SK-N-SH treated with all-trans-retinoic acid at 6 μM for 48 hours (cell line): Measurements from ENCODE around the gene PACC1.

ENCODE experiments used
- ATAC-seq: fragments of 200-7000 bp; cut with Tn5 transposase; 3 replicates; pipeline ENCODE4 v1.9.1; 2020; ENCODE audit warnings: mild to moderate bottlenecking, moderate library complexity
- ARNTL ChIP-seq: fragments of 450-650 bp; formaldehyde crosslinking; IDR thresholded peaks from 2 replicates; pipeline ENCODE4 v1.5.0; 2020; ENCODE audit warnings: low read depth, mild to moderate bottlenecking, moderate library complexity, borderline replicate concordance
- BACH2 ChIP-seq: fragments of 250-450 bp; sonication (Bioruptor Pico); IDR thresholded peaks from 2 replicates; pipeline ENCODE4 v1.9.0; 2021; ENCODE audit warnings: mild to moderate bottlenecking, borderline replicate concordance
- CSDC2 ChIP-seq: fragments of 250-450 bp; sonication (Bioruptor Pico); IDR thresholded peaks from 2 replicates; pipeline ENCODE4 v1.5.0; 2020; ENCODE audit warnings: mild to moderate bottlenecking, moderate library complexity
- ESRRG ChIP-seq: fragments of 250-450 bp; sonication (Bioruptor Pico); IDR thresholded peaks from 2 replicates; pipeline ENCODE4 v1.6.1; 2021; ENCODE audit warnings: mild to moderate bottlenecking
- GLIS3 ChIP-seq: fragments of 250-450 bp; sonication (Bioruptor Pico); IDR thresholded peaks from 2 replicates; pipeline ENCODE4 v1.5.0; 2020; ENCODE audit warnings: mild to moderate bottlenecking, moderate library complexity
- ISL1 ChIP-seq: fragments of 250-450 bp; sonication (Bioruptor Pico); IDR thresholded peaks from 2 replicates; pipeline ENCODE4 v2.1.2; 2022; ENCODE audit warnings: mild to moderate bottlenecking, moderate library complexity
- OSR1 ChIP-seq: fragments of 250-450 bp; sonication (Bioruptor Pico); IDR thresholded peaks from 2 replicates; pipeline ENCODE4 v1.8.0; 2022; ENCODE audit warnings: moderate library complexity, mild to moderate bottlenecking, inconsistent platforms
- POU6F1 ChIP-seq: fragments of 250-450 bp; sonication (Bioruptor Pico); IDR thresholded peaks from 2 replicates; pipeline ENCODE4 v1.8.0; 2021; ENCODE audit warnings: low read depth, mild to moderate bottlenecking, moderate library complexity, borderline replicate concordance
- PPARA ChIP-seq: fragments of 250-450 bp; sonication (Bioruptor Pico); IDR thresholded peaks from 2 replicates; pipeline ENCODE4 v1.5.0; 2020; ENCODE audit warnings: mild to moderate bottlenecking, borderline replicate concordance
- RARB ChIP-seq: fragments of 250-450 bp; sonication (Bioruptor Pico); IDR thresholded peaks from 2 replicates; pipeline ENCODE4 v1.8.0; 2021; ENCODE audit warnings: mild to moderate bottlenecking, moderate library complexity
- SNAI2 ChIP-seq: fragments of 250-450 bp; sonication (Bioruptor Pico); IDR thresholded peaks from 2 replicates; pipeline ENCODE4 v1.5.0; 2020; ENCODE audit warnings: mild to moderate bottlenecking, moderate library complexity
- TCF4 ChIP-seq: fragments of 250-450 bp; sonication (Bioruptor Pico); IDR thresholded peaks from 2 replicates; pipeline ENCODE4 v1.8.0; 2021; ENCODE audit warnings: mild to moderate bottlenecking, moderate library complexity, borderline replicate concordance
- TOX ChIP-seq: fragments of 250-450 bp; sonication (Bioruptor Pico); IDR thresholded peaks from 2 replicates; pipeline ENCODE4 v1.8.0; 2021; ENCODE audit warnings: mild to moderate bottlenecking, moderate library complexity, borderline replicate concordance
- TSHZ2 ChIP-seq: fragments of 250-450 bp; sonication (Bioruptor Pico); IDR thresholded peaks from 2 replicates; pipeline ENCODE4 v1.5.0; 2020; ENCODE audit warnings: mild to moderate bottlenecking, moderate library complexity
- ZC3H10 ChIP-seq: fragments of 250-450 bp; sonication (Bioruptor Pico); IDR thresholded peaks from 2 replicates; pipeline ENCODE4 v1.5.1; 2021; ENCODE audit warnings: mild to moderate bottlenecking, moderate library complexity
- ZFP3 ChIP-seq: fragments of 250-450 bp; sonication (Bioruptor Pico); IDR thresholded peaks from 2 replicates; pipeline ENCODE4 v1.5.0; 2020; ENCODE audit warnings: mild to moderate bottlenecking, moderate library complexity
- ZFP30 ChIP-seq: fragments of 450-650 bp; formaldehyde crosslinking; IDR thresholded peaks from 2 replicates; pipeline ENCODE4 v1.5.0; 2022; ENCODE audit warnings: mild to moderate bottlenecking, moderate library complexity
- ZNF565 ChIP-seq: fragments of 450-650 bp; formaldehyde crosslinking; conservative IDR thresholded peaks from 2 replicates; pipeline ENCODE4 v1.5.0; 2020; ENCODE audit warnings: low read depth, mild to moderate bottlenecking, moderate library complexity
- ZNF70 ChIP-seq: fragments of 450-650 bp; formaldehyde crosslinking; IDR thresholded peaks from 2 replicates; pipeline ENCODE4 v1.5.0; 2020; ENCODE audit warnings: mild to moderate bottlenecking, moderate library complexity
- TF ChIP-seq, protein P1 (sequence below): fragments of 250-450 bp; sonication (Bioruptor Pico); IDR thresholded peaks from 2 replicates; pipeline ENCODE4 v1.5.1; 2020; ENCODE audit warnings: low read depth, mild to moderate bottlenecking, moderate library complexity
- TF ChIP-seq, protein P2 (sequence below): fragments of 250-450 bp; sonication (Bioruptor Pico); IDR thresholded peaks from 2 replicates; pipeline ENCODE4 v1.5.1; 2021; ENCODE audit warnings: mild to moderate bottlenecking, moderate library complexity
- TF ChIP-seq, protein P3 (sequence below): fragments of 250-450 bp; sonication (Bioruptor Pico); IDR thresholded peaks from 2 replicates; pipeline ENCODE4 v1.8.0; 2020; ENCODE audit warnings: mild to moderate bottlenecking, moderate library complexity, borderline replicate concordance

PACC1 gene

DNA sequence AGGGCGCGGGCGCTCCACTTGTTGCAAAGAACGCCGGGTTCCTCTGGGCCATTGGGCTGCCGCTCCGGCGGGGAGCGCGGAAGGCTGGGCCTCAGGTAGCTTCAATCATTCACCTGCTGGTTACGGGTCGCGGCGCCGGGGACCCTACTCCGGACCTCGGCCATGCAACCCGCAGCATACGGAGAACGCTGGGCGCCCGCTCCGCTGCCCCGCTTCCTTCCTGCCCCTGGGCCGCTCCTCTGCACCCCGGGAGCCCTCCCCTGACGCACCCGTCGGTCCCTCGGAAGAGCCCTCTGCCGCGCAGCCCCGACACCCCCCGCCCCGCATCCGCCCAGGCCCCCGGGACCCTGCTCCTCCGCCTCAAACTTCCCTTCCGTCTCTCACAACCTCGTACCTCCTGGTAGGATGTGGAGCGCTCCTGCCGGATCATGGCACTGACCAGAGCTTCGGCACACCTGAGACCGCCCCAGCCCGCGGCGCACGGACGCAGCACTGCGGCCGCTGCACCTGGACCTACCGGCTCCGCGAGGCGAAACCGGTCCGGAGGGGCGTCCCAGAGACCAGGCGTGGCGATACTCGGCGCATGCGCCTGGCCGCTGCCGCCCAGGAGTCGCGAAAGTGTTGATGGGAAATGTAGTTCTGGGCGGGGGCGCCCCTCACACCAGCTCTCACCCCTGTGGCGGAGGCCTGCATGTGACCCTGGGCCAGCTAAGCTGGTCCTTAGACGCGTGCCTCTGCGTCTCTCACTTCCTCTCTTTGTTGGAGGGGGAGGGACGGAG is at the start of gene PACC1:
Gene PACC1 (minus strand): TSS at position 559 of the 779 bp plus-strand sequence. CDS start 129 bp downstream, at position 430.
- TF ChIP-seq ISL1 (no peak), ZNF565 (CRISPR knock-in tag) (no peak), ZFP3 (CRISPR knock-in tag) (no peak), ESRRG (CRISPR knock-in tag) (no peak), POU6F1 (CRISPR knock-in tag) (no peak), TCF4 (CRISPR knock-in tag) (no peak), BACH2 (CRISPR knock-in tag) (no peak), OSR1 (CRISPR knock-in tag) (no peak), SNAI2 (no peak), TOX (CRISPR knock-in tag) (no peak), RARB (CRISPR knock-in tag) (no peak), ZFP30 (CRISPR knock-in tag) (no peak), GLIS3 (CRISPR knock-in tag) (no peak), TSHZ2 (CRISPR knock-in tag) (no peak), CSDC2 (no peak), ARNTL (no peak), PPARA (no peak)
- TF ChIP-seq, protein P1, sequence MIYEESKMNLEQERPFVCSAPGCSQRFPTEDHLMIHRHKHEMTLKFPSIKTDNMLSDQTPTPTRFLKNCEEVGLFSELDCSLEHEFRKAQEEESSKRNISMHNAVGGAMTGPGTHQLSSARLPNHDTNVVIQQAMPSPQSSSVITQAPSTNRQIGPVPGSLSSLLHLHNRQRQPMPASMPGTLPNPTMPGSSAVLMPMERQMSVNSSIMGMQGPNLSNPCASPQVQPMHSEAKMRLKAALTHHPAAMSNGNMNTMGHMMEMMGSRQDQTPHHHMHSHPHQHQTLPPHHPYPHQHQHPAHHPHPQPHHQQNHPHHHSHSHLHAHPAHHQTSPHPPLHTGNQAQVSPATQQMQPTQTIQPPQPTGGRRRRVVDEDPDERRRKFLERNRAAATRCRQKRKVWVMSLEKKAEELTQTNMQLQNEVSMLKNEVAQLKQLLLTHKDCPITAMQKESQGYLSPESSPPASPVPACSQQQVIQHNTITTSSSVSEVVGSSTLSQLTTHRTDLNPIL = no peak
- TF ChIP-seq, protein P2, sequence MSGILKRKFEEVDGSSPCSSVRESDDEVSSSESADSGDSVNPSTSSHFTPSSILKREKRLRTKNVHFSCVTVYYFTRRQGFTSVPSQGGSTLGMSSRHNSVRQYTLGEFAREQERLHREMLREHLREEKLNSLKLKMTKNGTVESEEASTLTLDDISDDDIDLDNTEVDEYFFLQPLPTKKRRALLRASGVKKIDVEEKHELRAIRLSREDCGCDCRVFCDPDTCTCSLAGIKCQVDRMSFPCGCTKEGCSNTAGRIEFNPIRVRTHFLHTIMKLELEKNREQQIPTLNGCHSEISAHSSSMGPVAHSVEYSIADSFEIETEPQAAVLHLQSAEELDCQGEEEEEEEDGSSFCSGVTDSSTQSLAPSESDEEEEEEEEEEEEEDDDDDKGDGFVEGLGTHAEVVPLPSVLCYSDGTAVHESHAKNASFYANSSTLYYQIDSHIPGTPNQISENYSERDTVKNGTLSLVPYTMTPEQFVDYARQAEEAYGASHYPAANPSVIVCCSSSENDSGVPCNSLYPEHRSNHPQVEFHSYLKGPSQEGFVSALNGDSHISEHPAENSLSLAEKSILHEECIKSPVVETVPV = no peak
- TF ChIP-seq, protein P3, sequence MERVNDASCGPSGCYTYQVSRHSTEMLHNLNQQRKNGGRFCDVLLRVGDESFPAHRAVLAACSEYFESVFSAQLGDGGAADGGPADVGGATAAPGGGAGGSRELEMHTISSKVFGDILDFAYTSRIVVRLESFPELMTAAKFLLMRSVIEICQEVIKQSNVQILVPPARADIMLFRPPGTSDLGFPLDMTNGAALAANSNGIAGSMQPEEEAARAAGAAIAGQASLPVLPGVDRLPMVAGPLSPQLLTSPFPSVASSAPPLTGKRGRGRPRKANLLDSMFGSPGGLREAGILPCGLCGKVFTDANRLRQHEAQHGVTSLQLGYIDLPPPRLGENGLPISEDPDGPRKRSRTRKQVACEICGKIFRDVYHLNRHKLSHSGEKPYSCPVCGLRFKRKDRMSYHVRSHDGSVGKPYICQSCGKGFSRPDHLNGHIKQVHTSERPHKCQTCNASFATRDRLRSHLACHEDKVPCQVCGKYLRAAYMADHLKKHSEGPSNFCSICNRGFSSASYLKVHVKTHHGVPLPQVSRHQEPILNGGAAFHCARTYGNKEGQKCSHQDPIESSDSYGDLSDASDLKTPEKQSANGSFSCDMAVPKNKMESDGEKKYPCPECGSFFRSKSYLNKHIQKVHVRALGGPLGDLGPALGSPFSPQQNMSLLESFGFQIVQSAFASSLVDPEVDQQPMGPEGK = no peak
- ATAC-seq = peak; percentile 97

DNA sequence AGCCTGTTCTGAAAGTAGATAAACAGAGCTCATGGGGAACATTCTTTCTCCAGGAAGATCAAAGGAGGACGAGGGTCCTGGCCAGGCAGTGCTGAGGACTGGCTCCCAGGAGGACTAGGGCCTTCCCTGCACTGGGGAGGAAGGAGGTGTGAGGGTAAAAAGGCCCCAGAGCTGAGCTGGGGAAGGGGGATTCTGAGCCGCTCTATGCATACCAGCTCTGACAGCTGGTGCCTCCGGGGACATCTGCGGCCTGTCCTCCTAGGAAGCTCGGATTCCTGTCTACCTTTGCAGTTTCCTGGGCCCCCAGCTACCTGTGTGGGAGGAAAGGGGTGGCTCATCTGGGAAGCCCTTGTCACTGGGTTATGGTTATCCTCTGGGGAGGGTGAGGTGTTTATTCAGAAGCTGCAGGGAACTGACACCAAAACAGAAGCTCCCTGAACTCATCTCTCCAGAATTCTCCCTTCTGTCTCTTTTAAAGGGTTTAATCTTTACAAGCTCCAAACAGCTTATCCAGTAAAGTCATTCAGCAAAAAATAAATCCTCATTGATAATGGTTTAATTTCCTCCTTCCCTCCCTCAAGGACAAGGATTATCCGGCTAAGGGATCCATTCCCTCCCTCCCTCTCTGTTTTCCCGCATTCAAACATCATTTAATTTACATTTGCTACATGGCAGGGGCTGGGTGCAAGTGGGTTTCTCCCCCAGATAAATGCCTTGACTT is 49.0 kb upstream of the PACC1 start:
- ATAC-seq = no peak
- TF ChIP-seq, protein P3 = no peak
- TF ChIP-seq ZNF70 (CRISPR knock-in tag) = no peak
- TF ChIP-seq ARNTL = no peak
- TF ChIP-seq RARB (CRISPR knock-in tag) = no peak
- no peak for TF ChIP-seq SNAI2
- TF ChIP-seq ZFP30 (CRISPR knock-in tag) = no peak
- TF ChIP-seq, protein P1 = no peak
- no peak for TF ChIP-seq CSDC2
- TF ChIP-seq OSR1 (CRISPR knock-in tag) = no peak
- TF ChIP-seq ZFP3 (CRISPR knock-in tag) = no peak
- no peak for TF ChIP-seq ZC3H10
- no peak for TF ChIP-seq PPARA
- TF ChIP-seq, protein P2 = no peak
